MM.1S (cell line): ENCODE results near the gene CASP2.

Experiments
- CTCF ChIP-seq: fragments of 300-600 bp; sonication (generic); IDR thresholded peaks from 2 replicates; pipeline ENCODE4 v1.5.1; 2016; ENCODE audit warnings: antibody characterized with exemption, low read length, mixed read lengths
- EZH2 ChIP-seq: fragments of 300-600 bp; sonication (generic); optimal IDR thresholded peaks from 2 replicates; pipeline ENCODE3; 2017; ENCODE audit warnings: low read depth, mild to moderate bottlenecking, antibody characterized with exemption, low read length, mixed read lengths

GRCh38 chr7:143334244-143334643 lies 46.1 kb downstream of the CASP2 start:
- TF ChIP-seq CTCF = no peak
- TF ChIP-seq EZH2 = no peak
